SK-N-SH (cell line): Measurements from ENCODE around the gene SRGAP1. TPM values are rescaled to one million over a fixed set of nuclear protein-coding genes. Genes with fewer than 3 reads are reported as not detected.

ENCODE experiments used
- CTCF ChIA-PET: fragments of 300-600, 350-600 bp; formaldehyde crosslinking; extraction: SDS; loops from one replicate; lab custom pipeline; 2021; lab: Yijun Ruan, JAX
- POLR2A ChIA-PET: fragments of 350-600 bp; sonication (Branson Sonifier 250); formaldehyde crosslinking; extraction: SDS; loops from one replicate; lab custom pipeline; 2020; ENCODE audit warnings: antibody characterized with exemption, inconsistent platforms; lab: Yijun Ruan, JAX
- DNase-seq: peaks from one replicate; pipeline ENCODE4 v3.0.0; 2012
- H2AFZ ChIP-seq: fragments of 200-600 bp; sonication (generic); 2 replicates; pipeline ENCODE4 v1.8.1; 2016; ENCODE audit warnings: antibody characterized with exemption, mild to moderate bottlenecking, low read depth
- H3F3A ChIP-seq: fragments of 200-600 bp; sonication (generic); replicated peaks from 2 replicates; pipeline ENCODE3; 2016; ENCODE audit warnings: antibody characterized with exemption, mild to moderate bottlenecking; ENCODE audit not compliant: insufficient read depth
- H3K27ac ChIP-seq, 2 experiments: fragments of 200-500 bp in 1 of 2; fragments of 200-600 bp in 1 of 2; sonication (Bioruptor generic) in 1 of 2; sonication (generic), shearing (Covaris generic) in 1 of 2; 2 replicates each; pipeline versions ENCODE4 v1.5.1 to v1.6.1; 2014 to 2016; ENCODE audit warnings: low read depth in 2 of 2, inconsistent platforms in 1 of 2, low read length in 1 of 2, mild to moderate bottlenecking in 1 of 2, mixed read lengths in 1 of 2
- H3K27me3 ChIP-seq: fragments of 200-600 bp; sonication (generic), shearing (Covaris generic); 2 replicates; pipeline ENCODE4 v1.6.1; 2016; ENCODE audit warnings: mixed run types; ENCODE audit not compliant: insufficient read depth
- H3K36me3 ChIP-seq, 2 experiments: fragments of 200-500 bp in 1 of 2; fragments of 200-600 bp in 1 of 2; sonication (Bioruptor generic) in 1 of 2; sonication (generic) in 1 of 2; replicated peaks in 1 of 2; 2 replicates each; pipeline versions ENCODE3 to v1.5.1; 2014 to 2016; ENCODE audit warnings: low read length in 1 of 2, mild to moderate bottlenecking in 1 of 2; ENCODE audit not compliant: insufficient read depth in 2 of 2, control insufficient read depth in 1 of 2
- H3K4me1 ChIP-seq, 2 experiments: fragments of 200-500 bp in 1 of 2; fragments of 200-600 bp in 1 of 2; sonication (Bioruptor generic) in 1 of 2; sonication (generic), shearing (Covaris generic) in 1 of 2; 2 replicates each; pipeline versions ENCODE4 v1.5.1 to v1.6.1; 2014 to 2016; ENCODE audit warnings: low read depth in 1 of 2, low read length in 1 of 2, mixed run types in 1 of 2; ENCODE audit not compliant: insufficient read depth in 2 of 2, control insufficient read depth in 1 of 2
- H3K4me2 ChIP-seq: fragments of 200-600 bp; sonication (generic), shearing (Covaris generic); 2 replicates; pipeline ENCODE4 v1.6.1; 2017; ENCODE audit warnings: mixed run types
- H3K4me3 ChIP-seq, 2 experiments: fragments of 200-500 bp in 1 of 2; fragments of 200-600 bp in 1 of 2; sonication (Bioruptor generic) in 1 of 2; sonication (generic), shearing (Covaris generic) in 1 of 2; 2 replicates each; pipeline versions ENCODE4 v1.5.1 to v1.8.1; 2014 to 2016; ENCODE audit warnings: low read depth in 2 of 2, inconsistent platforms in 1 of 2, low read length in 1 of 2, mild to moderate bottlenecking in 1 of 2, mixed read lengths in 1 of 2, moderate library complexity in 1 of 2
- H3K79me2 ChIP-seq: fragments of 200-600 bp; sonication (generic); 2 replicates; pipeline ENCODE4 v1.8.1; 2017; ENCODE audit warnings: mild to moderate bottlenecking; ENCODE audit not compliant: insufficient read depth
- H3K9ac ChIP-seq: fragments of 200-600 bp; sonication (generic); 2 replicates; pipeline ENCODE4 v1.6.1; 2017; ENCODE audit warnings: mixed run types
- H3K9me2 ChIP-seq: fragments of 200-600 bp; sonication (generic); 2 replicates; pipeline ENCODE4 v1.6.1; 2017; ENCODE audit warnings: mixed run types
- H3K9me3 ChIP-seq: fragments of 200-600 bp; sonication (generic); 2 replicates; pipeline ENCODE4 v1.6.1; 2017; ENCODE audit warnings: mixed run types, mild to moderate bottlenecking, moderate library complexity
- H4K20me1 ChIP-seq: fragments of 200-600 bp; sonication (generic); 2 replicates; pipeline ENCODE4 v1.6.1; 2017; ENCODE audit warnings: mild to moderate bottlenecking, mixed run types; ENCODE audit not compliant: insufficient read depth
- EZH2phosphoT487 ChIP-seq: fragments of 200-600 bp; sonication (generic); IDR thresholded peaks from 2 replicates; pipeline ENCODE4 v1.6.1; 2017; ENCODE audit warnings: low read depth, mixed run types, mild to moderate bottlenecking, antibody characterized with exemption, moderate library complexity, borderline replicate concordance
- IRF3 ChIP-seq: fragments of 150-350 bp; IDR thresholded peaks from 2 replicates; pipeline ENCODE4 v1.6.1; 2016; ENCODE audit warnings: mild to moderate bottlenecking, low read depth, low read length
- MXI1 ChIP-seq: IDR thresholded peaks from 2 replicates; pipeline ENCODE4 v1.6.1; 2012; ENCODE audit warnings: mild to moderate bottlenecking, low read depth, low read length, improper control_type of control experiment
- RFX5 ChIP-seq: IDR thresholded peaks from 2 replicates; pipeline ENCODE4 v1.6.1; 2012; ENCODE audit warnings: mild to moderate bottlenecking, improper control_type of control experiment, low read length
- SMC3 ChIP-seq: IDR thresholded peaks from 2 replicates; pipeline ENCODE4 v1.6.1; 2012; ENCODE audit warnings: low read depth, low read length, improper control_type of control experiment
- YY1 ChIP-seq: IDR thresholded peaks from 2 replicates; pipeline ENCODE4 v1.4.0; 2012; ENCODE audit warnings: low read depth, mild to moderate bottlenecking
- WGBS: methylation state at CpG from one replicate; pipeline ENCODE4 v1.1.6; 2017; ENCODE audit warnings: low lambda C conversion rate; 5-methylcytosine and 5-hydroxymethylcytosine counted together
- polyA plus RNA-seq, 3 experiments: library from polyadenylated mRNA; depleted of rRNA; stranded (reverse); fragments of >200 nt; gene quantifications; 2 replicates each; pipeline ENCODE4 v1.2.3, GENCODE V29; 2012

SRGAP1 gene
- polyA plus RNA-seq, 1 of the 3 experiments (the other 2 are of a cell fraction): 2.6 TPM

GRCh38 chr12:64105026-64105425 is 260.5 kb downstream of the SRGAP1 start:
- no peak for TF ChIP-seq MXI1
- H3K27me3 ChIP-seq: no peaks in the 10 kb centered on the region
- no peaks in the 10 kb centered on the region for H4K20me1 ChIP-seq
- no peak overlapping the region for H2AFZ ChIP-seq
- H3K9me3 ChIP-seq: no peaks in the 10 kb centered on the region
- H3K4me1 ChIP-seq: peaks cover 0 to 2% of the 10 kb centered on the region in 2 experiments; a peak in 3 of 4 replicates
- no peak overlapping the region for H3K9ac ChIP-seq
- no peaks in the 10 kb centered on the region for H3K79me2 ChIP-seq
- H3K36me3 ChIP-seq: peaks cover 18 to 30% of the 10 kb centered on the region in 2 experiments
- ChIA-PET CTCF (no interaction called here), POLR2A (no interaction called here)
- no peak for DNase-seq
- no peaks in the 10 kb centered on the region for H3K9me2 ChIP-seq
- WGBS: 94% methylated on average over 3 of the region's 3 CpGs
- H3K27ac ChIP-seq: no peak overlapping the region
- H3F3A ChIP-seq: peaks cover 5% of the 10 kb centered on the region
- H3K4me3 ChIP-seq: no peak overlapping the region
- no peak overlapping the region for H3K4me2 ChIP-seq

- Histone ChIP-seq H3K27ac (no peak overlapping the region), H3K9me3 (no peaks in the 10 kb centered on the region)
- TF ChIP-seq SMC3 (no peak), RFX5 (no peak), YY1 (no peak), EZH2phosphoT487 (no peak)
- TF ChIP-seq, all 33 proteins: peak for 0
- Histone ChIP-seq H3K4me1 (peaks cover 0 to 2% of the 10 kb centered on the region in 2 experiments; a peak in 3 of 4 replicates), H3K4me3 (no peak overlapping the region), H3K36me3 (peaks cover 17 to 38% of the 10 kb centered on the region in 2 experiments), H3K9me2 (no peaks in the 10 kb centered on the region), H3K9ac (no peak overlapping the region), H2AFZ (no peak overlapping the region), H3K4me2 (no peak overlapping the region), H4K20me1 (no peaks in the 10 kb centered on the region), H3K79me2 (no peaks in the 10 kb centered on the region), H3K27me3 (no peaks in the 10 kb centered on the region), H3F3A (peaks cover 9% of the 10 kb centered on the region)
- ChIA-PET CTCF (interaction anchor here (1.5 kb wide), 1 partner anchor 115 kb away, joined by 3 read pairs; the partner anchor contains the start of gene KICS2), POLR2A (no interaction called here)
- DNase-seq: no peak
- whole genome bisulfite sequencing: 100% methylated on average over 1 of the region's 1 CpG
These were observed 263.3 kb downstream of the SRGAP1 start for GRCh38 chr12:64107776-64108175.

GRCh38 chr12:64109706-64110105 is 265.2 kb downstream of the SRGAP1 start:
- Histone ChIP-seq H3K27me3 (no peaks in the 10 kb centered on the region), H3F3A (peaks cover 9% of the 10 kb centered on the region), H3K4me3 (no peak overlapping the region), H3K79me2 (no peaks in the 10 kb centered on the region), H3K9me3 (no peaks in the 10 kb centered on the region), H3K4me1 (no peaks in the 10 kb centered on the region; a peak in 1 of 4 replicates), H3K27ac (no peak overlapping the region), H2AFZ (no peak overlapping the region), H3K9me2 (no peaks in the 10 kb centered on the region), H3K36me3 (peaks cover 25 to 35% of the 10 kb centered on the region in 2 experiments), H4K20me1 (no peaks in the 10 kb centered on the region), H3K4me2 (no peak overlapping the region), H3K9ac (no peak overlapping the region)
- no peak for TF ChIP-seq IRF3
- DNase-seq: no peak
- POLR2A ChIA-PET: no interaction called here
- CTCF ChIA-PET: no interaction called here
- 88% methylated on average over 4 of the region's 4 CpGs for WGBS
